IMR-90 (cell line): ENCODE measurements around the gene TCF25.

Source experiments
- NFE2L2 ChIP-seq: fragments of 150-350 bp; IDR thresholded peaks from 2 replicates; pipeline ENCODE4 v1.6.1; 2016; ENCODE audit warnings: low read depth, mild to moderate bottlenecking, low read length
- TF ChIP-seq, protein P1 (sequence below): fragments of 150-350 bp; IDR thresholded peaks from 2 replicates; pipeline ENCODE4 v1.6.1; 2017; ENCODE audit warnings: mild to moderate bottlenecking, antibody characterized with exemption, low read length, low read depth
- TF ChIP-seq, protein P2 (sequence below): conservative IDR thresholded peaks from 2 replicates; pipeline ENCODE4 v1.5.1; 2012; ENCODE audit warnings: mild to moderate bottlenecking, low read depth, low read length, improper control_type of control experiment

- TF ChIP-seq, protein P1, sequence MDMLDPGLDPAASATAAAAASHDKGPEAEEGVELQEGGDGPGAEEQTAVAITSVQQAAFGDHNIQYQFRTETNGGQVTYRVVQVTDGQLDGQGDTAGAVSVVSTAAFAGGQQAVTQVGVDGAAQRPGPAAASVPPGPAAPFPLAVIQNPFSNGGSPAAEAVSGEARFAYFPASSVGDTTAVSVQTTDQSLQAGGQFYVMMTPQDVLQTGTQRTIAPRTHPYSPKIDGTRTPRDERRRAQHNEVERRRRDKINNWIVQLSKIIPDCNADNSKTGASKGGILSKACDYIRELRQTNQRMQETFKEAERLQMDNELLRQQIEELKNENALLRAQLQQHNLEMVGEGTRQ: no peak
- TF ChIP-seq, protein P2, sequence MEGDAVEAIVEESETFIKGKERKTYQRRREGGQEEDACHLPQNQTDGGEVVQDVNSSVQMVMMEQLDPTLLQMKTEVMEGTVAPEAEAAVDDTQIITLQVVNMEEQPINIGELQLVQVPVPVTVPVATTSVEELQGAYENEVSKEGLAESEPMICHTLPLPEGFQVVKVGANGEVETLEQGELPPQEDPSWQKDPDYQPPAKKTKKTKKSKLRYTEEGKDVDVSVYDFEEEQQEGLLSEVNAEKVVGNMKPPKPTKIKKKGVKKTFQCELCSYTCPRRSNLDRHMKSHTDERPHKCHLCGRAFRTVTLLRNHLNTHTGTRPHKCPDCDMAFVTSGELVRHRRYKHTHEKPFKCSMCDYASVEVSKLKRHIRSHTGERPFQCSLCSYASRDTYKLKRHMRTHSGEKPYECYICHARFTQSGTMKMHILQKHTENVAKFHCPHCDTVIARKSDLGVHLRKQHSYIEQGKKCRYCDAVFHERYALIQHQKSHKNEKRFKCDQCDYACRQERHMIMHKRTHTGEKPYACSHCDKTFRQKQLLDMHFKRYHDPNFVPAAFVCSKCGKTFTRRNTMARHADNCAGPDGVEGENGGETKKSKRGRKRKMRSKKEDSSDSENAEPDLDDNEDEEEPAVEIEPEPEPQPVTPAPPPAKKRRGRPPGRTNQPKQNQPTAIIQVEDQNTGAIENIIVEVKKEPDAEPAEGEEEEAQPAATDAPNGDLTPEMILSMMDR: no peak
- TF ChIP-seq NFE2L2: no peak
Measured at GRCh38 chr16:89867918-89868317, 5.5 kb upstream of the TCF25 start.
